ENCODE data around the gene TK1.

GRCh38 chr17:78132084-78132676 is 54.7 kb downstream of the TK1 start:
- TF ChIP-seq FOXK2 (IDR thresholded peaks at IDR 0.05) (no peak), CTBP1 (IDR thresholded peaks at IDR 0.05; ENCODE audit: borderline replicate concordance) (no peak), L3MBTL2 (conservative IDR thresholded peaks at IDR 0.05) (no peak), BHLHE40 (IDR thresholded peaks at IDR 0.05; ENCODE audit: borderline replicate concordance) (no peak), ARNT (IDR thresholded peaks at IDR 0.05) (no peak), HDGF (IDR thresholded peaks at IDR 0.05; ENCODE audit: borderline replicate concordance) (no peak), NFRKB (IDR thresholded peaks at IDR 0.05) (no peak), ELF4 (IDR thresholded peaks at IDR 0.05) (no peak)
- TF ChIP-seq, protein P1, sequence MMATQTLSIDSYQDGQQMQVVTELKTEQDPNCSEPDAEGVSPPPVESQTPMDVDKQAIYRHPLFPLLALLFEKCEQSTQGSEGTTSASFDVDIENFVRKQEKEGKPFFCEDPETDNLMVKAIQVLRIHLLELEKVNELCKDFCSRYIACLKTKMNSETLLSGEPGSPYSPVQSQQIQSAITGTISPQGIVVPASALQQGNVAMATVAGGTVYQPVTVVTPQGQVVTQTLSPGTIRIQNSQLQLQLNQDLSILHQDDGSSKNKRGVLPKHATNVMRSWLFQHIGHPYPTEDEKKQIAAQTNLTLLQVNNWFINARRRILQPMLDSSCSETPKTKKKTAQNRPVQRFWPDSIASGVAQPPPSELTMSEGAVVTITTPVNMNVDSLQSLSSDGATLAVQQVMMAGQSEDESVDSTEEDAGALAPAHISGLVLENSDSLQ (IDR thresholded peaks at IDR 0.05) = no peak
